Right renal cortex interstitium (tissue), 3 donors: ENCODE results near the gene PRADC1. TPM values are rescaled to one million over a fixed set of nuclear protein-coding genes. Genes with fewer than 3 reads are reported as not detected.
A peak's percentile ranks its signal among the peaks of the same experiment; 100 is the strongest.

Experiments used
- DNase-seq, 3 donors: peaks; one replicate each; pipeline ENCODE4 v3.0.0-alpha.2; 2013; ENCODE audit warnings: low read depth in 3 of 3, low spot score in 2 of 3
- polyA plus RNA-seq, 3 donors: library from polyadenylated mRNA; unstranded; fragments of 120-200 nt; gene quantifications; one replicate each; pipeline ENCODE4 v1.2.1, GENCODE V29; 2013; ENCODE audit not compliant: insufficient read length in 3 of 3

Gene PRADC1
- polyA plus RNA-seq, 3 donors: 11.6 to 14.6 (median 14.1) TPM

DNA sequence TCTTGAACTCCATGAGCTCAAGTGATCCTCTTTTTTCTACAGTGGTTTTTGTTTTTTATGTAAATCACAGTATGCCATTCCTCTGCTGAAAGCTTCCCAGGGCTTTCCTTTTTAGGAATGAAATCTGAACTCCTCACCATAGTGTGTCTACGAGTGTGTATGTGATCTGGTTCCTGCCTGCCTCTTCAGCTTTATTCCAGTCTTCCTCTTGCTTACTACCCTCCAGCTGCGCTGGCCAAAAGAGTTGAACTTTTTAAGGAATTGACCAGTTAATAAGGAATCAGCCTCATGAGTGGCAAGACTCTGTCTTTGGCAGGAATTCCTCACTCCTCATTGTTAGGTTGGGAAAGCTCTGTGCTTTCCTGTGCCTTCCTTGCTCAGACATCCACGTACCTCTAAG, 5.1 kb upstream of the PRADC1 start:
- no peak for DNase-seq

DNA sequence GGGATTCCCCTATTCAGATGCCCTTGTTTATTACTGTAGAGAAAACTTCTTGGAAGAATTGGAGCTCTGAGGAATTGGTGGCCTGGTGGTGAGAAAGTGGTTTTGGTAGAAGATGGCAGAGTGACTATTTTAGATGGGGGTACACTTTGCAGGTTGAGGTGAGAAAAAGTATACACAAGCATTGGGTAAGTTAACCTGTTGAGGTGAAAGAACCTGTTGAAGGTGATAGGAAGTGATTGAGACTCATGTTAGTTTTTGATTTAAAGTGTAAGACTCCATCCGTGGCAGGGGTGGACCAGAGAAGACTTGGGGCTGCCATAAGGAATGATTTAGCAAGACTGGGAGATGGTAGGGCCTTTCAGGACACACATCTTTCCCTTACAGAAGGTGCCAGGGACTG, 4.1 kb upstream of the PRADC1 start:
- no peak for DNase-seq

DNA sequence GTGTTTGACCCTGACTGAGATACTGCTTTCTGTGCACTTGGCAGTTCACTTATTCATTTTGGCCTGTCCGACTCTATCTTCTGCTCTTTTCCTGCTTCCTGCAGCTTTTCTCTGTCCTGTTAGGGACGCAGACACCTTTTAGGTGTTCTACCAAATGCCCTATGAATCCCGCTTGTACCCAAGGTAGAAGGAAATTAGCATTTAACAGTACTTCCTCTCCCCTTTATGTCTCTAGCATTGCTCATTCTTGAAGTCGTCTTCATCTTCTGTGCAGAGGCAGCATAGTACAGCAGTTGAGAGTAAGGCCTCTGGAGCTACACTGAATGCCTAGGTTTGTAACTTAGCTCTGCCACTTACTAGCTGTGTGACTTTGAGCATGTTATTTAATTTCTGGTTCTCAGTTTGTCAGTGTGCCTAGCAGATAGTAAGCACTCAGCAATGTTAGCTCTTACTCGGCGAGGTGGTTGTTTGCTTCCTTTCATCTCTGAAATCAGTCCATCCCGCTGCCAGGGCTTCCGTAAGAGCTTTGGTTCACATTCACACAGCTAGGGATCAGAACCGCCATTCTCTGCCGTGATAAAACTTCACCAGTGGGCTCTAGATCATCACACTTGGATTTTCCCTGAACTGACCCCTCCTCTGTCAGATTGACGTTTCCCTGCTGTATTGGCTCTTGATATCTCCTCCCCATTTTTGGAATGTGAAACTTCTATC, 2.4 kb upstream of the PRADC1 start:
- DNase-seq: no peak

DNA sequence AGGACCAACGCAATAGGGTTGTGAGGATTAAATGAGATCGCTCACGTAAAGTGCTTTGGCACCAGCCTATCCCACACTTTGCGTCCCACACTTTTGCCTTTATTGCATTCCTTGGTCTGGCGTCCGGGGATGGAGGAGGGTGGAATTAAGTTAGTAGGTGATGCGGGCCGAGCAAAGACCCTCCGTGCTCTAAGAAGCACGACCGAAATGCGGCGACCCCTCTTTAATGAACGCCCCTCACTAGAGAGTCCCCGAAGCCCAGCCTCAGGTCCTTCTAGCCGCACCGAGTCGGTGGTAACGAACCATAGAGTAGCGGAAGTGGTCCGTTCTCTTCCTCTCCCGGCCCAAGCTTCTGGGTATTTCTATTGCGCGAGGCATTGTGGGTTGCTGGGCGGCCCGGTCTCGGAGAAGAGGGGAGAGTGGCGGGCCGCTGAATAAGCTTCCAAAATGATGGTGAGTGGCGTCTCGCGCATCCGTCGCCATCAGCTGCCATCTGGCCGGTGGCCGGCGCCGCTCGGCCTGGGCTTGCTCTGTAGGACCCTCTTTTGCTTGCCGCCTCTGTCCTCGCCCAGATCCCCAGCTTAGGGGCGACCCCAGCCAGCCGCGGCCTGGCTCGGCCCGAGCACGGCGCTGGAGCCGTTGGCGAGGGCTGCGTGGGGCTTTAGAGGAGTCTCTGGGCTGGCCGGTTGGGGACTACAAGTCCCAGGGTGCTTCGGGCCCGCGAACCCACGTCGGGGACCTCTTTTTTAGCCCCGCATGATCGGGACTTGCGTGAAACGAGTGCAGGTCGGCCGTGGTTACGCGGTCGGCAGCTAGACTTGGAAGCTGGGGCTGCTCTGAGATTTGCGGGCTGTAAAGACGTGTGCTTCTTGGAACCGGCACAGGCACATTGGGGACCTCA, 1.1 kb upstream of the PRADC1 start, which contains the start of gene CCT7:
Gene CCT7, plus strand, starts transcription at position 377 of the 901 bp plus-strand sequence. Its CDS starts 71 bp downstream, at position 448.
- peak; percentile 78 to 83 (median 80) for DNase-seq

DNA sequence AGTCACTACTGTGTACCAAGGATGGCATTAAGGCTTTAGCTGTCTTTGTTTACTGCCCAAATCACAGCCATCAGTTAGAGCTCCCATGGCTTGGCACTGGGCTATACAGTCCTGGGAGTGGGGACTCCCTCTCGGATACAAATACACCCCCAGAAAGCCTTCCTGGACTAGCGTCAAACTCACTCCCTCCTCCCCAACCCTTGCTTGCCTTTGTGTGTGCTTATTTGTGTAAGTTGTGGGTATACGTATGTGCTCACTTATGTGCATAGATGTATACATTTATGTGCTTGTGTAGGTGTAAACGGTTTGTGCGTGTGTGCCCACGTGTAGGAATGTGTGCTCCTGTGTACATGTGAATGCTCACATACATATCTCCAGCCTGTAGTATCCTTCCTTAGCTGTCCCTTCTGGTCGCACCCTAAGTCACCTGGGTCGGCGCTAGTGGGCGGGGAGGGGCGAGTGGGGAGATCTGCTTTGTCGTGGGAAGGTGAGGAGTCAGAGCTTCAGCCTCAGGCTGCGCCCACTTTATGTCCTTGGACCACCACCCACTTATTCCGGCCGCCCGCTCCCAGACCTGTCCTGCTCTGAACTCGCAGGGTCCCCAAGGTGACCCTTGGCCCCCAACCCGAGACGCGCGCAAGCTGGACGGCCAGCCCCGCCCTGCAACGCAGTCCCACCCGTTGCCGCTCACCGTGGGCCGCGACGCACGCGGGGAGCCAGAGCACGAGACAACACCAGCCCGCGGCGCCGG, 461 bp downstream of the PRADC1 start:
- no peak for DNase-seq

DNA sequence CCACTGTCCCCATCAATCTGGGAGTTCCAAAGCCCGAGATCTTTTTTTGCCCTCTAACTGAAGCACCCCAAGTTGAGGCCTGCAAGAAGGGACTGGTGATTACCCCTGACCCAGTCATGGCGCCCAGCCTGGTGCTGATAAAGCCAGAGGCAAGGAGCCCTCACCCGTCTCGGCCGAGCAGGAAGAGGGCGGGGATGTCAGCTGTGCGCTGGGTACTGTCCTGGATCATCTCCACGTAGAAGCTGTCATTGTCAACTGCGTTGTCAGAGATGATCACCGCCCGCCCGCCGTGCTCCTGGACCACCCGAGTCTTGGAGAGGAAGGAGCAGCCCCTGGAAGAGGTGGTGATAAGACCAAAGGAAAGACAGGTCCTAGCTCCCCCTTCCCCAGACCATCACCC, 4.4 kb downstream of the PRADC1 start:
- DNase-seq: no peak

DNA sequence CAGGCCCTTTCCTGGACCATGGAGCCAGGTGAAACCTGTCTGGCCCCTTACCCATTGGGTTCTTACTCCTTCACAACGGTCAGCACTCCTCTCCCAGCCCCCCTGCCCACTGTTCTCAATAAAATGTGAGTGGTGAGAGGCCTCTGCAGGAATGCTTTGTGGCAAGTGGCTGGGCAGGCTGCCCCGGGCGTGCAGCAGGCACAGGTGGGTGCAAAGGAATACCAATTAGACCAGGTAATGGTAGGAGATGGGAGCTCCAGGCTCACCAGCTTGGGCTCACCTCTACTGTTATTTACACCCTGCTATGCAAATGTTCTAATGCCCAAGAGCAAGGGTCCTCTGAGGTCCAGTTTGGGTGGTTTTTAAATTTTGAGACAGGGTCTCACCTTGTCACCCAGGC, 6.0 kb downstream of the PRADC1 start:
- no peak for DNase-seq

DNA sequence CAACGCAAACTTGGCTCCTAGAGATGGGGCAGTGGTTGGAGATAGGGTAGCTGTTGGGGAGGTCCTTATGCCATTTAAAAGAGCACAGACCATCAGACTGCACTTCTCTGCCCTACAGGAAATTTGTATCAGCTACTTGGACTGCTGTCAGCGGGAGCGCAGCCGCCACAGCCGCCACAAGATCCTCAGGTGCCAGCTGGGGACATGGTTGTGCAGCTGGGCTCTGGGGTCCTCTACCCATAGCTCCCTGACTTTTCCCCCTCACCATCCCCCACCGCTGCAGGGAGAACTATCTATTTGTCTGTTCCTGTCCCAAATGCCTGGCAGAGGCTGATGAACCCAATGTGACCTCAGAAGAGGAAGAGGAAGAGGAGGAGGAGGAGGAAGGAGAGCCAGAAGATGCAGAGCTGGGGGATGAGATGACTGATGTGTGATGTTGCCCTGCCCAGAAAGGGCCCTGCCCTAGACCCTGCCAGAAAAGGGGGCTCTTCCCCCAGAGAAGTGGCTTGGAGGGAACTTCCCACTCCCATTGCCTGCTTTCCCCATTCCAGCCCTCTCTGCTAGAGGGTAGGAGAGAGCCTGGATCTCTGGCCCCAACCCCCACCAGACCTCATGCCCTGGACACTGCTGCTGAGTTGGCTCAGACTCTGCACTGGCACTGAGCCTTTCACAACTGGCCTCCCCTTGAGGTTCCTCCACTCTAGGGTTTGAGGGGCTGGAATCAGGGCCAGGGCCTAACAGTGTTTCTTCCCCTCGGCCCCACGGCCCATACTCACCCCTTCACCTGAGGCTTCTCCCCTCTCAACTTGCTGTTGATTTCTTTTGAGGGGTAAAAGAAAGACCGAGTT, 7.3 kb downstream of the PRADC1 start:
- DNase-seq: no peak

DNA sequence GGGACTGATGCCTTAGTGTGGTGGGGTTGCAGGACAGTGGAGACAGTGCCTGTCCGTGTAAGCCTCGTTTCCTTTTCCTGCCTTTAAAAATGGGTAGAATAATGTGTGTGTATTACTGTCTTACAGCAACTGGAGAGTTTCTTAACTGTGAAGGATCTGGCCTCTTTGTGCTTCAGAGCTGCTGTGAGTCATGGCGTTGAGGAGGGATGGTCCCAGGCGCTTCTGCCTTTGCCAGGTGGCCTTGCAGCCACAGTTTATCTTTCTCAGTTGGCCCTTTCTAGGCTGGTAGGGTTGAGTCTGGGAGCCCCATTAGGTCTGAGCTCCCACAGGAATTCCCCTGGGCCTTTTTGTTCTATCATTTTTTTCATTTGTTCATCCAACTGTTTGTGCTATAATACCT, 9.2 kb downstream of the PRADC1 start:
- DNase-seq: no peak

DNA sequence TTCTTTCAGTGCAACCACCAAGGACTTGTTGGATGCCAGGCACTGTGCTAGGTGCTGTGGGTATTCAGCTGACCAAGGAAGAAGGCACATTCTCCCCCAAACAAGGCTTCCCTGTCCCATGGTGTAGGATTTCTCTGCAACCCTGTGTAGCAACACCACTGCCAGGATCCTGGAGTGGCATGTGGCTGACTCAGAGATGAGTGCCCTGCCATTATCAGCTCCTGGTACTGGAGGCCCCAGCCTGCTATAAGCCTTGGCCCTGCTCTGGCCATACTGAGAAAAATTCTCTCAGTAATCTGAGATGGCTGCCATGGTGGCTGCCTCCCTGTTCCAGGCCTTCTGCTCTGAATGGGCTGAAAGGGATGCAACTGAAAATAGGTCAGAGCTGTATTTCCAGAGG, 14.7 kb downstream of the PRADC1 start:
- no peak for DNase-seq

DNA sequence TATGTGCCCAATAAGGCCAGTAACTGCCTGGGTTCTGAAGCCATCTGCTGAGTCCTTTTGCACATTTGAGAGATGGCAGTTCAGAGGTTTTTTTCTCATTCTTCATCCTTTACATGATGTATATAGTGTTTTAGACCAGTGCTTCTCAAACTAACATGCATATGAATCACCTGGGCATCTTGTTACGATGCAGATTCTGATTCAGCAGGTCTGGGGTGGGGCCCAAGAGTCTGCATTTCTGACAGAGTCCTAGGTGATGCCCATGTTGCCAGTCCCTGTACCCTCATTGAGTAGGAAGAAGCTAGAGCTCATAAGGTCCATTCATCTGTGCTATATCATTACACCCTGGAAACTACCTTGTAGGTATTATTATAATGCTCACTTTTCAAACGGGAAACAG, 15.2 kb downstream of the PRADC1 start:
- DNase-seq: no peak

DNA sequence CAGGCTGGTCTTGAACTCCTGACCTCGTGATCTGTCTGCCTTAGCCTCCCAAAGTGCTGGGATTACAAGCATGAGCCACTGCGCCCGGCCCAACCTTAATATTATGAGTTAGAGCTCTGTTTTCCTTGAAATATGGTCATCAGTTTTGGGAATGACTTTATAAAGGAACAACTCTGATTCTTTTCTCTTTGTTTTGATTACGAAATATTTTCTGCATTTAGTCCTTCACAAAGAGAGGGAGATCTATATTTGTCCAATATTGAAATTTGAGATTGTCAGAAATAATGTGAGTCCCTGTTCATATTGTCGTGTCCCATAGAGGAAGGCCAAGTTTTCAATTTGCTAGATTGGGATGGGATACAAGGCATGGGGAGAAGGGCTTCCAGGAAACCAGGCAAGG, 15.9 kb downstream of the PRADC1 start:
- DNase-seq: no peak

DNA sequence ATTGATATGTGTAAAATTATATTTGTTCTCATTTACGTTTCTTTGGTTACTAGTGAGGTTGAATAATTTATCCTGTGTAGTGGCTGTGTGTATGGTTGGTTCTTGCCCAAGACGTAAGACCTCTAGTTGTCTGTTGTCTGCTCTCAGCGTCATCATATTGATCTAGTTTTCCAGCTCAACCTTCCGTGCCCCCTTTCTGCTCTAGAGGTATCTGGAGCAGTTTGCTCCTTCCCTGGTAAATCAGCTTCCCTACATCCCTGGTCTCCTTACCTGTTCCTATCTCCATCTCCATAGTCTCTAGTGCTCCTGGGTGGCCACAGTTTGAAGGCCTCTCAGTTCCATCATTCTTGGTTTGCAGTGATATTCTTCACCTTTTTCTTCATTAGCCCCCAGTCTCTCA, 17.8 kb downstream of the PRADC1 start:
- no peak for DNase-seq

DNA sequence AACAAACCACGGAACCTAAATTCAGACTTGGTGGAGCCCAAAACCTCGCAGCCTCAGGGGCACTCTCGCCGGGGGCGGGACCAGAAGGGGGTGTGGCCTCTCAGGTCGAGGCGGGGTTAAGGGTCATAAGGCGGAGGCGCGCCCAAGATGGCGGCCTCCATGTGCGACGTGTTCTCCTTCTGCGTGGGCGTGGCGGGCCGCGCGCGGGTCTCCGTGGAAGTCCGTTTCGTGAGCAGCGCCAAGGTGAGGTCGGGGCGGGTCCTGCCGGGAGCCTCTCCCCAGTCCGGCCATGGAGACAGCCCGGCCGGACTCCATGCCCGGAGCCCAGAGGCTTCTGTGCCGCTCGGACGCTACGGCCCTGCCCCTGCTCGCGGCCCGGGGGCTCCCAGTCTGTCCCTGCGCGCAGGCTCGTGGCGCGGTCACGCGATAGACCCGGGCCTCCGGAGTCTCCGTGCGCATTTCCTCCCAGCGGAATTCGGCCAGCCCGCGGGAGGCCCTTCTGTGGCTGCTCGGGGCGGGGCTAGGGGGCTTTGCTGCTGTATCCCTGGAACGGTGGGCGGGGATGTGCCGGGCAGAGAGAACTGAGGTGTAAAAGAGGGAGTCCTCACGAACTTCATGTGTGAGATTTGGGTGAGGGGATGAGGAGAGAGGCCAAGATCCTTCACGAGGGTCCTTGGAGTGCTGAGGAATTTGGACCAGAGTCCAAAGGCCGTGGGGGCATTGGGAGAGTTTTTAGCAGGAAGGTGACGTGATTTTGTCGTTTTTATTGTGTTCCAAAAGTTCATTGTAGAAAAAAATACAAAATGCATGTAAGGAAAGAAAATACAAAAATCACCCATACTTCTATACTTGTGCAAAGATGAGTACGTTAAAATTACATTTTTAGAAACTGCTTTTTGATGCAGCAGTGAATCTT, 18.7 kb downstream of the PRADC1 start, which contains the start of gene SMYD5:
Gene SMYD5, plus strand, starts transcription at position 126 of the 916 bp plus-strand sequence. Its CDS starts 22 bp downstream, at position 148.
- DNase-seq: peak in 1 of 3 donors; percentile 69

DNA sequence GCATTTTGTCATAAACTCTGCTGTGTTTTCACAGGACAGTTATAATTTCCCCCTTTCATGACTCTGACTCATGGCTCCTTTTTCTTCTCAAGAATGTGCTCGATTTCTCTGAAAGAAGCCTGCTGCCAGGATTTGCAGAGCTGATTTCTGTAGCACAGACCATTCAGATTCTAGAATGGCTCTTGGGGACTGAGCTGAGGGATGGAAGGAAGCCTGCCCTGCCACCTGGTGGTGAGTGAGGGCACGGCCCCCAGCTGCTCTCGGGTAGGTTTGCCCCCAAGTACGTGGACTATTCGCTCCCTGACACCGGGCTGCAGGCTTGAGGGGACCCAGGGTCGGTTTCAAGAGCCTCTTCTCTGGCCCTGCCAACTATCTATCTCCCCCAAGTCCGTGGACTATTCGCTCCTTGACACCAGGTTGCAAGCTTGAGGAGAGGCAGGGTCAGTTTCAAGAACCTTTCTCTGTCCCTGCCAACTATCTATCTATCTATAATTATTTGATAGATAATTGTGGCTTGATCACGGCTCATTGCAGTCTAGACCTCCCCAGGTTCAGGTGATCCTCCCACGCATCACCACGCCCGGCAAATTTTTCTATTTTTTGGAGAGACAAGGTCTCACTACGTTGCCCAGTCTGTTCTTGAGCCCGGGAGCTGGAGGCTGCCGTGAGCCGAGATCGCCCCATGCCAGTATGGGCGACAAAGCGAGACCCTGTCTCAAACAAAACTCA, 20.4 kb downstream of the PRADC1 start:
- DNase-seq: no peak

DNA sequence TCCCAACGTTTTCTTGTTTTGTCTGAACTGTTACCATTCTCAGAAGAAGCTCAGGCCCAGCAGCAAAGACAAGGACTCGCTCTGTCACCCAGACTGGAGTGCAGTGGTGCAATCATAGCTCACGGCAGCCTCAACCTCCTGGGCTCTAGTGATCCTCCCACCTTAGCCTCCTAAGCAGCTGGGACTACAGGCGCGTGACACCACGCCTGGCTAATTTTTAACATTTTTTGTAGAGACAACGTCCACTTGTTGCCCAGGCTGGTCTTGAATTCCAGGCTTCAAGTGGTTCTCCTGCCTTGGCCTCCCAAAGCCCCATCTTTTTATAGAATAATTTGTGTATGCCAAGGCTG, 21.0 kb downstream of the PRADC1 start:
- DNase-seq: no peak

DNA sequence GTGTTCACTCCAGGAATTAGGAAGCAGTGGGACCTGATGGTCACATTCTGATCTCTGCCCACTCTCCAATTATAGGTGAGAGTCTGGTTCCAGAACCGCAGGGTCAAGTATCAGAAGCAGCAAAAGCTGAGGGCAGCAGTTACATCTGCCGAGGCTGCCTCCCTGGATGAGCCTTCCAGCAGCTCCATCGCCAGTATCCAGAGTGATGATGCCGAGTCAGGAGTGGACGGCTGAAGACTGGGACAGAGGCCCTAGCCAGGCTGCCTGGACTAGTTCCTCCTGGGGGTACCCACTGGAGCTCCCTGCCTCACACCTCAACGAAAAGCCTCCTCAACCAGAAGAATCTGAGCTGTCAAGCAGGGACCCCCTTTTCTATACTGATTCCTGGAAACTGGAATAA, 22.3 kb downstream of the PRADC1 start:
- DNase-seq: no peak

DNA sequence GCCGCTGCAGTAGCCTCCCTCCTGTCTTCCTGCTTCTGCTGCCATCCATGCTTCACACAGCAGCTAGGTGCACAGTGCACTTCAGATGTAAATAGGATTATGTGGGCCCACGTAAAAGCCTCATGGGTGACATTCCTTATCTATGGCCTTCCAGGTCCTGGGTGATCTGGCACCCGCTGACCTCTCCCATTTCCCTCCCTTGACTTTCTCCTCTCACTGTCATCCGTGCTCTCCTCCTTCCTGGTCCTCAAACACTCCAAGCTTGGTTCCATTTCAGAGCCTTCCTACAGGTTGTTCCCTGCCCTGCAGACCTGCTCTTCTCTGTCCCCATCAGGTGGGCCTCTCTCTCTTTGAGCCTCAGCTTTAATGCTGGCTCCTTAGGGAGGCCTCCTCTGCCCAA, 23.0 kb downstream of the PRADC1 start:
- DNase-seq: no peak

DNA sequence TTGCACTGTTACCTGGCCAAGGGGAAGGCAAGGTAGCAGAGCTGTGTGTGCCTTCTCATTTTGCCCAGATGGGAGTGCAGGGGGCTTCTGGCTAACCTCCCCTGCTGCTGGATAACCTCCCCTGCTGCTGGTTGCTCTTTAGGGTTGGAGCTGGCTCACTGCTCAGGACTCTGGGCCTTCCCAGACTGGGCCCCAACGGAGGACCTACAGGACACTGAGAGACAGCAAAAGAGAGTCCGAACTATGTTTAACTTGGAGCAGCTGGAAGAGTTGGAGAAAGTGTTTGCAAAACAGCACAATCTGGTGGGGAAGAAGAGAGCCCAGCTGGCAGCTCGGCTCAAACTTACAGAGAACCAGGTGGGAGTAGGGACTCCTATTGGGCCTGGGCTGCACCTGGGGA, 24.8 kb downstream of the PRADC1 start:
- DNase-seq: no peak
